GM23338 (cell line): Measurements from ENCODE around the gene BRK1. TPM values are rescaled to one million over a fixed set of nuclear protein-coding genes. Genes with fewer than 3 reads are reported as not detected.

ENCODE experiments used
- ATAC-seq: fragments of 200-7000 bp; cut with Tn5 transposase; 3 replicates; pipeline ENCODE4 v1.9.1; 2020
- DNase-seq: peaks from one replicate; pipeline ENCODE4 v3.0.0-alpha.2; 2015; ENCODE audit warnings: low spot score
- H2AFZ ChIP-seq: fragments of 200-600 bp; sonication (generic); 2 replicates; pipeline ENCODE4 v1.8.0; 2016; ENCODE audit warnings: antibody characterized with exemption, mild to moderate bottlenecking, moderate library complexity
- H3F3A ChIP-seq: fragments of 200-600 bp; sonication (generic); replicated peaks from 2 replicates; pipeline ENCODE4 v1.8.0; 2017; ENCODE audit warnings: antibody characterized with exemption, mixed run types, low read depth
- H3K27ac ChIP-seq: fragments of 200-600 bp; sonication (generic); 2 replicates; pipeline ENCODE4 v1.6.1; 2016; ENCODE audit warnings: low read depth
- H3K27me3 ChIP-seq: fragments of 200-600 bp; sonication (generic); 2 replicates; pipeline ENCODE4 v1.8.0; 2016; ENCODE audit warnings: mild to moderate bottlenecking, mixed run types, moderate library complexity; ENCODE audit not compliant: insufficient read depth
- H3K36me3 ChIP-seq: fragments of 200-600 bp; sonication (generic); 2 replicates; pipeline ENCODE4 v1.8.0; 2016; ENCODE audit warnings: mild to moderate bottlenecking; ENCODE audit not compliant: insufficient read depth
- H3K4me1 ChIP-seq: fragments of 200-600 bp; sonication (generic); 2 replicates; pipeline ENCODE4 v1.8.0; 2016; ENCODE audit warnings: mild to moderate bottlenecking, moderate library complexity; ENCODE audit not compliant: insufficient read depth
- H3K4me2 ChIP-seq: fragments of 200-600 bp; sonication (generic); 2 replicates; pipeline ENCODE4 v1.7.1; 2017; ENCODE audit warnings: mixed run types
- H3K4me3 ChIP-seq: fragments of 200-600 bp; sonication (generic); 2 replicates; pipeline ENCODE4 v1.6.1; 2016; ENCODE audit warnings: mixed run types
- H3K79me2 ChIP-seq: fragments of 200-600 bp; sonication (generic); replicated peaks from 2 replicates; pipeline ENCODE4 v1.8.0; 2017; ENCODE audit warnings: mild to moderate bottlenecking; ENCODE audit not compliant: insufficient read depth
- H3K9me2 ChIP-seq: fragments of 200-600 bp; sonication (generic); 2 replicates; pipeline ENCODE4 v1.8.0; 2017; ENCODE audit not compliant: insufficient read depth
- H4K20me1 ChIP-seq: fragments of 200-600 bp; sonication (generic); replicated peaks from 2 replicates; pipeline ENCODE4 v1.8.0; 2017; ENCODE audit warnings: mild to moderate bottlenecking; ENCODE audit not compliant: insufficient read depth
- H3K27ac Mint-ChIP-seq: 2 replicates; pipeline ENCODE4 v1.8.0; 2020; ENCODE audit warnings: inconsistent platforms, mild to moderate bottlenecking, moderate library complexity, mixed read lengths
- H3K27me3 Mint-ChIP-seq: 3 replicates; pipeline ENCODE4 v1.8.0; 2022; ENCODE audit warnings: low read depth, mild to moderate bottlenecking, moderate library complexity, mixed read lengths, inconsistent platforms; ENCODE audit not compliant: insufficient read depth, poor library complexity
- H3K36me3 Mint-ChIP-seq: 3 replicates; pipeline ENCODE4 v1.8.0; 2021; ENCODE audit warnings: low read depth, mild to moderate bottlenecking, inconsistent platforms, moderate library complexity, mixed read lengths
- H3K4me1 Mint-ChIP-seq: 3 replicates; pipeline ENCODE4 v1.8.0; 2020; ENCODE audit warnings: mild to moderate bottlenecking, inconsistent platforms, mixed read lengths
- H3K4me3 Mint-ChIP-seq: 3 replicates; pipeline ENCODE4 v1.8.0; 2021; ENCODE audit warnings: moderate library complexity, mild to moderate bottlenecking, inconsistent platforms, mixed read lengths
- H3K9me3 Mint-ChIP-seq: 3 replicates; pipeline ENCODE4 v1.8.0; 2020; ENCODE audit warnings: moderate library complexity, mild to moderate bottlenecking, inconsistent platforms, mixed read lengths
- CREB1 ChIP-seq: fragments of 250-450 bp; sonication (Bioruptor Pico); IDR thresholded peaks from 2 replicates; pipeline ENCODE4 v1.5.0; 2020; ENCODE audit warnings: low read depth, mild to moderate bottlenecking, moderate library complexity
- CTCF ChIP-seq, 2 experiments: fragments of 200-600 bp in 1 of 2; sonication (generic) in 1 of 2; conservative IDR thresholded peaks; 2 replicates each; pipeline versions ENCODE4 v1.5.1 to v1.6.1; 2016 to 2017; ENCODE audit warnings: antibody characterized with exemption in 2 of 2, low read depth in 2 of 2, mild to moderate bottlenecking in 2 of 2, moderate library complexity in 1 of 2
- ETS1 ChIP-seq: IDR thresholded peaks from 2 replicates; pipeline ENCODE4 v1.6.1; 2016; ENCODE audit warnings: antibody characterized with exemption
- EZH2 ChIP-seq: fragments of 200-600 bp; sonication (generic); IDR thresholded peaks from one replicate; pipeline ENCODE4 v1.8.0; 2017; ENCODE audit warnings: antibody characterized with exemption, mild to moderate bottlenecking, low read depth; ENCODE audit not compliant: unreplicated experiment
- EZH2phosphoT487 ChIP-seq: fragments of 200-600 bp; sonication (generic); IDR thresholded peaks from one replicate; pipeline ENCODE4 v1.8.1; 2018; ENCODE audit warnings: antibody characterized with exemption; ENCODE audit not compliant: unreplicated experiment
- JUNB ChIP-seq: IDR thresholded peaks from one replicate; pipeline ENCODE4 v1.6.1; 2016; ENCODE audit warnings: antibody characterized with exemption; ENCODE audit not compliant: unreplicated experiment
- NANOG ChIP-seq: IDR thresholded peaks from 2 replicates; pipeline ENCODE4 v1.6.1; 2016; ENCODE audit warnings: antibody characterized with exemption, borderline replicate concordance
- POLR2AphosphoS5 ChIP-seq: IDR thresholded peaks from 2 replicates; pipeline ENCODE4 v1.6.1; 2016; ENCODE audit warnings: antibody characterized with exemption, low read depth
- REST ChIP-seq: IDR thresholded peaks from one replicate; pipeline ENCODE4 v1.6.1; 2018; ENCODE audit warnings: antibody characterized with exemption; ENCODE audit not compliant: unreplicated experiment
- STAT1 ChIP-seq: IDR thresholded peaks from one replicate; pipeline ENCODE4 v1.6.1; 2016; ENCODE audit warnings: antibody characterized with exemption; ENCODE audit not compliant: unreplicated experiment
- ZNF114 ChIP-seq: fragments of 250-450 bp; sonication (Bioruptor Pico); IDR thresholded peaks from 2 replicates; pipeline ENCODE4 v1.5.0; 2020; ENCODE audit warnings: mild to moderate bottlenecking, moderate library complexity
- ZNF331 ChIP-seq: fragments of 250-450 bp; sonication (Bioruptor Pico); IDR thresholded peaks from 2 replicates; pipeline ENCODE4 v1.5.0; 2020; ENCODE audit warnings: low read depth, mild to moderate bottlenecking, moderate library complexity
- ZNF462 ChIP-seq: fragments of 250-450 bp; sonication (Bioruptor Pico); IDR thresholded peaks from 2 replicates; pipeline ENCODE4 v1.5.0; 2020; ENCODE audit warnings: mild to moderate bottlenecking, moderate library complexity
- polyA plus RNA-seq: library from polyadenylated mRNA; unstranded; fragments of >200 nt; fragmentation: Nextera tagmentation; extraction: Ambion mirVana; gene quantifications from 2 replicates; pipeline ENCODE4 v1.2.1, GENCODE V29; 2016
- total RNA-seq: library from RNA; depleted of rRNA; stranded (reverse); fragments of >200 nt; shearing (Covaris generic); gene quantifications from 2 replicates; pipeline ENCODE4 v1.2.3, GENCODE V29; 2014

The BRK1 gene
- total and polyA plus RNA-seq, 2 experiments from 2014 or later, result 130 to 165 TPM

- no peaks in the 10 kb centered on the region for H3K9me3 Mint-ChIP-seq
- Histone ChIP-seq H3K4me3 (no peak overlapping the region), H2AFZ (no peak overlapping the region), H3K4me1 (no peaks in the 10 kb centered on the region), H3K4me2 (no peak overlapping the region), H3F3A (0 out of 2 replicates have a peak, but pooled peaks cover 5% of the 10 kb centered on the region), H4K20me1 (no peaks in the 10 kb centered on the region), H3K79me2 (no peaks in the 10 kb centered on the region), H3K27ac (no peak overlapping the region), H3K36me3 (no peaks in the 10 kb centered on the region), H3K9me2 (no peaks in the 10 kb centered on the region), H3K27me3 (no peaks in the 10 kb centered on the region)
- DNase-seq, result no peak
- H3K27ac Mint-ChIP-seq, result no peak overlapping the region
- 0 out of 3 replicates have a peak, but pooled peaks cover 3% of the 10 kb centered on the region for H3K4me1 Mint-ChIP-seq
- no peak for ATAC-seq
- TF ChIP-seq NANOG, result no peak
- TF ChIP-seq ETS1, result no peak
- no peak for TF ChIP-seq ZNF331 (CRISPR knock-in tag)
- TF ChIP-seq REST, result no peak
- TF ChIP-seq CREB1 (CRISPR knock-in tag), result no peak
- TF ChIP-seq ZNF462 (CRISPR knock-in tag), result no peak
- no peak for TF ChIP-seq EZH2phosphoT487
- TF ChIP-seq JUNB, result no peak
- TF ChIP-seq POLR2AphosphoS5, result no peak
- TF ChIP-seq EZH2, result no peak
- TF ChIP-seq STAT1, result no peak
- TF ChIP-seq CTCF (conservative IDR thresholded peaks at IDR 0.05; ENCODE audit: low read depth in 2 of 2), result no peak
- no peak for TF ChIP-seq ZNF114 (CRISPR knock-in tag)
- H3K36me3 Mint-ChIP-seq, result no peaks in the 10 kb centered on the region
- no peak overlapping the region for H3K4me3 Mint-ChIP-seq
- peaks cover 4% of the 10 kb centered on the region for H3K27me3 Mint-ChIP-seq
Observed at GRCh38 chr3:10162185-10162584, 46.7 kb downstream of the BRK1 start.
